Activated naive CD8-positive, alpha-beta T cell treated with anti-CD3 and anti-CD28 coated beads for 36 hours (primary cell): Measurements from ENCODE around the gene SLC35E3. TPM values are rescaled to one million over a fixed set of nuclear protein-coding genes. Genes with fewer than 3 reads are reported as not detected.
A peak's percentile ranks its signal among the peaks of the same experiment; 100 is the strongest.

Experiments
- DNase-seq: peaks from one replicate; pipeline ENCODE4 v3.0.0; 2021
- H3K27ac Mint-ChIP-seq: one replicate; pipeline ENCODE4 v1.8.0; 2022; ENCODE audit warnings: mild to moderate bottlenecking, moderate library complexity, mixed read lengths
- H3K27me3 Mint-ChIP-seq: one replicate; pipeline ENCODE4 v1.8.0; 2022; ENCODE audit warnings: mild to moderate bottlenecking, mixed read lengths
- H3K36me3 Mint-ChIP-seq: one replicate; pipeline ENCODE4 v1.8.0; 2021; ENCODE audit warnings: mild to moderate bottlenecking, mixed read lengths
- H3K4me1 Mint-ChIP-seq: one replicate; pipeline ENCODE4 v1.8.0; 2021; ENCODE audit warnings: mixed read lengths
- H3K4me3 Mint-ChIP-seq: one replicate; pipeline ENCODE4 v1.8.0; 2022; ENCODE audit warnings: mild to moderate bottlenecking, moderate library complexity, mixed read lengths
- H3K9me3 Mint-ChIP-seq: one replicate; pipeline ENCODE4 v1.8.0; 2022; ENCODE audit warnings: mixed read lengths
- total RNA-seq, 2 experiments: library from RNA; stranded (reverse); gene quantifications; one replicate each; pipeline ENCODE4 v1.2.3, GENCODE V29; 2021

SLC35E3 gene
- total RNA-seq, 2 experiments from 2014 or later = 8.7 to 12.3 TPM

DNA sequence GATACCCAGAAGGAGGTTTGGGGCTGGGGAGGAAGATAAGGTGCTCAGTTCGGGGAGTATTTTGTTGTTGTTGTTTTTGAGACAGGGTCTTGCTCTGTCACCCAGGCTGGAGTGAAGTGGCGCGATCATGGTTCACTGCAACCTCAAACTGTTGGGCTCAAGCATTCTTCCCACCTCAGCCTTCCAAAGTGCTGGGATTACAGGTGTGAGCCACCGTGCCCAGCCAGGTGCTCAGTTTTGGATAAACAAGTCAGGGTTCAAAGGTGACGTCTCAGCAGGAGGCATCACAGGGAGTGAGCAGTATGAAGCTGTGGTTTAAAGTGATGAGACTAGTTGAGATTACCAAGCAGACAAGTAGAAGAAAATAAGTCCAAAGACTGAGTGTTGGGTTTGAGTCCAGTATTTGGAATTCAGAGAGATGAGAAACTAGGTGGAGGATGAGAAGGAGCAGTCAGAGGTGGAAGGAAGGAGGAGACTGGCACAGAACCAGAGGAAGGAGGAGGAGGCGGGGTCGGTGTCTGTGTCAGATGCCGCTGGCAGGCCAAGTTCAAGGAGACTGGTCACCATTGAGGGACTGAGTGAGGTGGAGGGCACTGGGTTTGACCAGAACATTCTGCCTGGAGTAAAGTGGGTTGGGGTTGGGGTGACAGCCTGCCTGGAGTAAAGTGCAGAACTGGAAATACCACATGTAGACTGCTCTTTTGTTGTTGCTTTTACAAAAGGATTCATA lies 16.1 kb downstream of the SLC35E3 start:
- Mint-ChIP-seq H3K36me3 (peaks cover 7% of the 10 kb centered on the region), H3K27me3 (no peaks in the 10 kb centered on the region), H3K27ac (no peak overlapping the region), H3K4me1 (no peaks in the 10 kb centered on the region), H3K4me3 (no peak overlapping the region), H3K9me3 (no peaks in the 10 kb centered on the region)
- DNase-seq = no peak

DNA sequence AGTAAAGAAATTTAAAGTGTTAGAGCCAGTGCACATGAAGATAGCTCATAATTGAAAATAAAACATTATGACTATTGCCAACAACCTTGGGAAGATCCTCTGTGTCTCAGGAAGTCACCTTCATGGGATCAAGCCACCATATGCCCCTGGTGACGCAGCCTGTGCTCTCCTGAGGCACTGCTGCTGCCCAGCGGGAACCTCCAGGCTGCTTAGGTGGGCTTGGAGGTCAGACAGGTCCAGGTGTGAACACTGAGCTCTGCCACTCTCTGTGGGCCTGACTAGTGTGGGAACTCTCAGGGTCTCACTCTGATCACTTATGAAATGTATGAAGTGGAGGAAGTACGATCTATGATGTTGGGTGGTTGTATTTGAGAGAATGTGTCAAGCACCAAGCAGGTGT lies 16.7 kb downstream of the SLC35E3 start:
- H3K4me3 Mint-ChIP-seq = no peak overlapping the region
- H3K9me3 Mint-ChIP-seq = no peaks in the 10 kb centered on the region
- no peaks in the 10 kb centered on the region for H3K4me1 Mint-ChIP-seq
- no peak for DNase-seq
- H3K36me3 Mint-ChIP-seq = peaks cover 7% of the 10 kb centered on the region
- H3K27ac Mint-ChIP-seq = no peak overlapping the region
- no peaks in the 10 kb centered on the region for H3K27me3 Mint-ChIP-seq

DNA sequence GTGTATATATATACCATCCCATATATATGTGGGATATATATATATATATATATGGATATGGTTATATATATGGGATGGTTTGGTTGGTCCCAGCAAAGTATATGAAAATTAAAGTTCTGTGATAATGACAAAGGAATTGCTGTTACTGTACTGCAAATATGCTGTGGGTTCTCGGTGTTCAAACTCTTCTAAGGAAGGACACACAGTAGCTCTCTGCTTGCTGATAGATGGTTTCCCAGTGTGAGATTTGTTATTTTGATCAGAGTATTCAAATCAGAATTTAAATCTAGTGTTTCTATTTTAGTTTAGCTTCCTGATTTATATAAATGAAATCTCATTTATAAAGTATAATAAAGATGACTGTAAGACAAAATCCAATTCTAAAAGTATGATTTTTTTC lies 19.7 kb downstream of the SLC35E3 start:
- Mint-ChIP-seq H3K9me3 (no peaks in the 10 kb centered on the region), H3K27me3 (no peaks in the 10 kb centered on the region), H3K4me3 (no peak overlapping the region)

DNA sequence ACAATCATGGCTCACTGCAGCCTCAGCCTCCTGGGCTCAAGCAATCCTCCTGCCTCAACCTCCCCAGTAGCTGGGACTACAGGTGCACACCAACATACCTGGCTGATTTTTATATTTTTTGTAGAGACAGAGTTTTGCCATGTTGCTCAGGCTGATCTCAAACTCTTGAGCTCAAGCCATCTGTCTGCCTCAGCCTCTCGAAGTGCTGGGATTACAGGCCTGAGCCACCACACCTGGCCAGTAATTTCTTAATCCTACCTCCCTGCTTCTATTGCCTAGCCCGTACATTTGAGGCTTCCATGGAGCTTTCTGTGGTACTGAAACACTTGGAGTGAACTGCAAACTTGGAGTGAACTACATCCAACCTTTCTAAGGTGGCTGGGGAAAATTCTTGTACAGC lies 20.7 kb downstream of the SLC35E3 start:
- Mint-ChIP-seq H3K27ac (no peak overlapping the region), H3K4me1 (no peaks in the 10 kb centered on the region)
- DNase-seq = no peak

More for the DNA sequence above, 19.7 kb downstream of the SLC35E3 start:
- Mint-ChIP-seq H3K27ac (no peak overlapping the region), H3K36me3 (peaks cover 3% of the 10 kb centered on the region), H3K4me1 (no peaks in the 10 kb centered on the region)
- DNase-seq = no peak

DNA sequence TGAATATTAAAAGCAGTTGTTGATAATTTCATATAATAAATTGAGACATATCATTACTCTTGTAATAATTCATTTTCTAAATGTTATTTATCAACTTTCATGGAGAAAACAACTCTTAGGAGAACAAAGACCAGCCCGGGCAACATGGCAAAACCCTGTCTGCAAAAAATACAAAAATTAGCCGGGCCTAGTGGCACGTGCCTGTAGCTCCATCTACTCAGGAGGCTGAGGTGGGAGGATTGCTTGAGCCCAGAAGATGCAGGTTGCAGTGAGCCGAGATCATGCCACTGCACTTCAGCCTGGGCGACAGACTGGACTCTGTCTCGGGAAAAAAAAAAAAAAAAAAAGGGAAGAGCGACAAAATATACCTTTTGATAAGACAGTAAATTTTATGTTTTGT lies 21.2 kb downstream of the SLC35E3 start:
- no peaks in the 10 kb centered on the region for H3K27me3 Mint-ChIP-seq
- H3K4me3 Mint-ChIP-seq = no peak overlapping the region
- H3K4me1 Mint-ChIP-seq = no peaks in the 10 kb centered on the region
- H3K9me3 Mint-ChIP-seq = no peaks in the 10 kb centered on the region
- no peak for DNase-seq
- peaks cover 3% of the 10 kb centered on the region for H3K36me3 Mint-ChIP-seq
- no peak overlapping the region for H3K27ac Mint-ChIP-seq

More for the DNA sequence above, 20.7 kb downstream of the SLC35E3 start:
- Mint-ChIP-seq H3K36me3 (peaks cover 3% of the 10 kb centered on the region), H3K9me3 (no peaks in the 10 kb centered on the region), H3K27me3 (no peaks in the 10 kb centered on the region), H3K4me3 (no peak overlapping the region)

DNA sequence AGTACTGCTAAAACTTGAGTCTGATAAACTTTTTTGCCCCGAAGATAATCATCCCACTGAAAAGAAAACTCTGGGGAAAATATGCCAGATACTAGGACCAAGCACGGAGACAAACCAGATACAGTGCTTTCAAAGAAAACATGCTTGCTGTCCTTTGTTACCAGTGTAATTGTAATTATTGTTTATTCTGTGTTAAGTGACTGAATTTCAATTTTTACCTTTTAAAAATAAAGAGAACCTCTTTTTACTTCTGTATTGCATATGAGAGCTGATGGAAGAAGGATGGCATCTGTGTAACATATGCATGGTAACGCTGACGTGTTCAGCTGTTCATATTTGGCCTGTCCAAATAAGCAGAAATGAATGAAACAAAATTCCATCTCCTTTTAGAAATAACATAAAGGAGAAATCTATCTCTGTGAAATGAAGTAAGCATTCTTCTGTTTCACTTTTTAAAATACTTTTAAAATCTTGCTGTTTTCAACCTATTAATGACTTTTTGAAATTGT lies 22.5 kb downstream of the SLC35E3 start:
- H3K27me3 Mint-ChIP-seq = no peaks in the 10 kb centered on the region
- H3K9me3 Mint-ChIP-seq = no peaks in the 10 kb centered on the region
- H3K4me3 Mint-ChIP-seq = no peak overlapping the region

DNA sequence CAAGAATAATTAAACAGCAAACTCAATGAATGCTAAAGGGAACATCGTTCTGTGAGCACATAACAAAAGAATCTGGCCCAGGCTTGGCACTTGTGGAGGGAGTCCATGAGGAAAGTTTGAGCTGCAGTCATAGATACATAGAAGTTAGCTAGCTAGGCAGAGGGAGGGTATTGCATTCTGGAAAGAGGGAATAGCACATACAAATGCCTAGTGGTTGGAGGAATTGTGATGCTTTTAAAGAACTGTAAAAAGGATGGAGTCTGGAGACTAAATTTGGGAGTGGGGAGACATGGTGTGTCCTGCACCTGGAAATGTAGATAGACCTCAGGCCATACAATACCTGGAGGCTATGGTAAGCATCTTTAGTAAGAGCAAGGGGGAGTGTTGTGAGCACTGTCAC lies 24.0 kb downstream of the SLC35E3 start:
- Mint-ChIP-seq H3K9me3 (no peaks in the 10 kb centered on the region), H3K4me3 (no peak overlapping the region), H3K27me3 (no peaks in the 10 kb centered on the region), H3K27ac (no peak overlapping the region), H3K4me1 (peaks cover 13% of the 10 kb centered on the region), H3K36me3 (peaks cover 4% of the 10 kb centered on the region)
- no peak for DNase-seq

More for the DNA sequence above, 22.5 kb downstream of the SLC35E3 start:
- Mint-ChIP-seq H3K4me1 (peaks cover 12% of the 10 kb centered on the region), H3K36me3 (peaks cover 6% of the 10 kb centered on the region), H3K27ac (no peak overlapping the region)
- no peak for DNase-seq

DNA sequence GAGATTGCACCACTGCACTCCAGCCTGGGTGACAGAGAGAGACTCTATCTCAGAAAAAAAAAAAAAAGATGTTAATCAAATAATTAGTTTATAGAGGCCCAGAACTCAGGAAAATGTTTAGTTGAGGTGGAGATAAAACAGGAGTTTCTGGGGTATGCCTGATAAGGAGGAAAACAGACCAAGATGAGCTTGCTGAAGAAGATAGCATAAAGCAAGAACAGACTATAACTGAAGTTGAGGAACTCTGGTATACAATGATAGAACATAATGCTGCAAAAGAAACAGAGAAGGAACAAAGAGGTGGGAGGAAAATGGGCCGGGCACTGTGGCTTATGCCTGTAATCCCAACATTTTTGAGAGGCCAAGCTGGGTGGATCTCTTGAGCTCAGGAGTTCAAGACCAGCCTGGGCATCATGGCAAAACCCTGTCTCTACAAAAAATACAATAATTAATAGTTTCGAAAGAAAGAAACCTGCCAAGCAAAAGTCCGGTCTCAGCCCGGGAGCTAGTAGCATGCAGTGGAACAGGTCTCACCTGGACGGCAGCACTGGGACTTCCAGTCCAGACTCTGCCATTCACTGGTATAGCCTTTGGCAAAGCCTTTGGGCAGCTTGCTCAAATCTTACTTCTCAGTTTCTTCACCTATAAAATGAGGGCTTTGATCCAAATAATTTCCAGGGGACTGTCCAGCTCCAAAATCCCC lies 25.4 kb downstream of the SLC35E3 start:
- Mint-ChIP-seq H3K27ac (no peak overlapping the region), H3K9me3 (no peaks in the 10 kb centered on the region), H3K27me3 (no peaks in the 10 kb centered on the region), H3K4me3 (no peak overlapping the region), H3K36me3 (peaks cover 4% of the 10 kb centered on the region), H3K4me1 (peaks cover 13% of the 10 kb centered on the region)
- no peak for DNase-seq

DNA sequence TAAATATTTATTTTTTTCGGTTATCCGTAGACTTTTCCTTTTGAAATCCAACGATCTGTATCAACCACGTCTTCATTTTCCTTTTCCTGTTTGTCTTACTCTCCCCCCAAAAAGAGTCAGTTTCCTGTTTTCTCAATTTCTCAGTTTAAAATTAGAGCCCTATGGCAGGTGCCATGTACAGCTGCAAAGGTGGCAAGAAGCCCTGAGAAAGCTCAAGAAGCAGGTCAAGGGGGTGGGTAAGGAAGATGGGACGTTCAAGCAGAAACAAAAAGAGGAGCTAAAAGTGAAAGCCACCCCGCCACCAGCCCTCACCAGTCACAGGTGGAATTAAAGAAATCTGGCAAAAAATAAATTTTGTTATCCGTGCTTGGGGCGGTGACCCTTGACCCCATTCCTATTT lies 26.7 kb downstream of the SLC35E3 start:
- H3K36me3 Mint-ChIP-seq = peaks cover 4% of the 10 kb centered on the region
- H3K27ac Mint-ChIP-seq = peak overlapping the region; percentile 65
- peak overlapping the region; percentile 50 for H3K4me3 Mint-ChIP-seq
- no peaks in the 10 kb centered on the region for H3K27me3 Mint-ChIP-seq
- no peak for DNase-seq
- no peaks in the 10 kb centered on the region for H3K9me3 Mint-ChIP-seq
- peaks cover 13% of the 10 kb centered on the region for H3K4me1 Mint-ChIP-seq

DNA sequence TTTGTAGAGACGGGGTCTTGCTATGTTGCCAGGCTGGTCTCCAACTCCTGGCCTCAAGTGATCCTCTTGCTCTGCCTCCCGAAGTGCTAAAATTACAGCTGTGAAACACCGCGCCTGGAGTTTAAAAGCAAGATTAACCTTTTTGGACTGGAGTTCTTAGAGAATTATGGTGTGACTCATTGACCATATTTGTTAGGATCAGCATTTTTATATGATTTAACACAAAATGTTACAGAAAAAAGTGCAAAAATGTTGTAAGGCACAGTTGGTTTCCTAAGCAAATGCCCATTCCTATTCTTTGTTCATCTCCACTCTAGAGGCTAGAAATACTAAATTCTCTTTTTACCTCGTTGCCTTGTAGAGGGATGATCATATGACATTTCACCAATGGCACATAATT lies 27.6 kb downstream of the SLC35E3 start:
- no peak for DNase-seq
- Mint-ChIP-seq H3K9me3 (no peaks in the 10 kb centered on the region), H3K4me1 (peaks cover 13% of the 10 kb centered on the region), H3K27ac (no peak overlapping the region), H3K4me3 (no peak overlapping the region), H3K36me3 (peaks cover 4% of the 10 kb centered on the region), H3K27me3 (no peaks in the 10 kb centered on the region)

DNA sequence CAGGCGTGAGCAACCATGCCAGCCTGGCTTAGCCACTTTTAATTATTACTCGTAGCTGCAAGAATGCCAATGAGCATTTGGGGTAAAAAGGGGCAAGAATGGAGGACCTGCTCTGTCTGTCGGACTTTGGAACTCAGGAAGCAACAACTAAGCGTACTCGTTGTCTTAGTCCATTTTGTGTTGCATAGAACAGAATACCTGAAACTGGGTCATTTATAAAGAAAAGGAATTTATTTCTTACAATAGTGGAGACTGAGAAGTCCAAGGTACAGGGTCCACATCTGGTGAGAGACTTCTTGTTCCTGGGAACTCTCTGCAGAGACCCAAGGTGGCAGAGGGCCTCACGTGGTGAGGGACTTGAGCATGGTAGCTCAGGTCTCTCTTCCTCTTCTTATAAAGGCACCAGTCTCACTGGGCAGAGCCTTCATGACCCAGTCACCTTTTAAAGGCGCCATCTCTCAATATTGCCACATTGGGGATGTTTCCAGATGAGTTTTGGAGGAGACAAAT lies 29.2 kb downstream of the SLC35E3 start:
- Mint-ChIP-seq H3K9me3 (no peaks in the 10 kb centered on the region), H3K27me3 (no peaks in the 10 kb centered on the region), H3K4me1 (peaks cover 13% of the 10 kb centered on the region), H3K36me3 (peaks cover 4% of the 10 kb centered on the region), H3K4me3 (no peak overlapping the region), H3K27ac (no peak overlapping the region)
- no peak for DNase-seq

DNA sequence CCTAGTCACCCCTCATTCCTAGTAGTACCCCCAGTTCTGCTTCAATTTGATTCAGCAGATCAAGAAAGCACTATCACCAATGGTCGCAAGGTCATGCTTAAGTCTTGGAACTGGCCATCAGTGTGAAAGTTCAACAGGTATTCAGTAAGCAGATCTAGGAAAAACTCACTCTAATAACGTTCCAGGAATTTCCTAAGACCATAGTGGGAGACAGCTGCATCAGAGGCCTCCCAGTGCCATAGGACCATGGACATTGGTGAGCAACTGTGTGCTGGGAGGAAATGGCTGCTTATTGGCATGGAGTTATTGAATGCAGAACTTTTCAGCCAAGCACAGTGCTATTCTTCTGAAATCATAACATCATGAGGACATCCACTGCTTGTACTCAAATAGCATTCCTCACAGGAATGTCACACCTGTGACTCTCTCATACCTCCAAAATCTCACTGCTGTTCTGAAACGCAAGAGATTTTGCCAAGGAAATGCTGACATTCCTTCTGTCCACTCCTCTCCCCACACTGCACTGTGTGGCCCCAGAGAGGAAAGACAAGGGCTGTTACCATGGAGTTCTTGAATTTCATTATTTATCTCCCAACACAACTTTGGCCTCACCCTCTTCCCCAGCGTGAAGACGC lies 31.1 kb downstream of the SLC35E3 start:
- H3K36me3 Mint-ChIP-seq = peaks cover 4% of the 10 kb centered on the region
- no peak for DNase-seq
- no peaks in the 10 kb centered on the region for H3K27me3 Mint-ChIP-seq
- peaks cover 13% of the 10 kb centered on the region for H3K4me1 Mint-ChIP-seq
- no peak overlapping the region for H3K27ac Mint-ChIP-seq
- H3K4me3 Mint-ChIP-seq = no peak overlapping the region
- no peaks in the 10 kb centered on the region for H3K9me3 Mint-ChIP-seq

DNA sequence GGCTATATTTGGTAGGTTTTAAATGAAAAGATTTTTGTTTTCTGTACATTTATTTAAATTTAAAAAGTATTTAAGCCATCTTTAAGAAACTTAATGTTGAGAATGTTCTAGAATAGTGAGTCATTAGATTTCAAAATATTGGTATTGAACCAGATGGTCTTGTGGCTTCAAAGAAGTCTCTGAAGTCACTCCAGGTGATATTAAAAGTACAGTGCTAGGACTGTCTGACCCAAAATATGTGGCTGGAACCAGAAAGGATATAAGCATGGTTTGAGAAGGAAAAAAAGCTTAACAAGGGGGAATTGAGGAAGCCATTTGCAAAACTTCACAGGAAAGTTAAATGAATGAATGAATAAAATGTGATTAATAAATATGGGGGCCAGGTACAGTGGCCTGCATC lies 33.3 kb downstream of the SLC35E3 start:
- H3K9me3 Mint-ChIP-seq = no peaks in the 10 kb centered on the region
- H3K27ac Mint-ChIP-seq = no peak overlapping the region
- H3K4me1 Mint-ChIP-seq = no peaks in the 10 kb centered on the region
- no peak overlapping the region for H3K4me3 Mint-ChIP-seq
- H3K36me3 Mint-ChIP-seq = no peaks in the 10 kb centered on the region
- no peaks in the 10 kb centered on the region for H3K27me3 Mint-ChIP-seq
- no peak for DNase-seq

DNA sequence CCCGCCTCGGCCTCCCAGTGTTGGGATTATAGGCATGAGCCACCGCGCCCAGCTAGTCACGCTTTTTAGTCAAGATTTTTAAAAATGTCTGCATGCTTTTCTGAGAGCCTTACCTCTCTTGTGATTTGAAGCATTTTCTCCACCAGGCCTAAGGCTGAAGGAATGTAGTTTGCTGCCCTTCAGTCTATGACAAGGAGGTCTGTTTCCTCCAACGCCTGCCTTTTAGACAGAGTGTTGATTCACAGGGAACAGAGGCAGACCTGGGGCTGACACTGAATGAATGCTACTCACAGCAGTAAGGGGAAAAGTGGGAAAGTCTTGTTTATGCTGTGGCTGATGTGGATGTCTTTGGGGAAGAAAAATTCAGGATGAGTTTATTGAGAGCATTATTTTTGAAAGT lies 34.8 kb downstream of the SLC35E3 start:
- Mint-ChIP-seq H3K4me1 (no peaks in the 10 kb centered on the region), H3K9me3 (no peaks in the 10 kb centered on the region), H3K36me3 (no peaks in the 10 kb centered on the region), H3K27me3 (no peaks in the 10 kb centered on the region), H3K4me3 (no peak overlapping the region), H3K27ac (no peak overlapping the region)
- no peak for DNase-seq

DNA sequence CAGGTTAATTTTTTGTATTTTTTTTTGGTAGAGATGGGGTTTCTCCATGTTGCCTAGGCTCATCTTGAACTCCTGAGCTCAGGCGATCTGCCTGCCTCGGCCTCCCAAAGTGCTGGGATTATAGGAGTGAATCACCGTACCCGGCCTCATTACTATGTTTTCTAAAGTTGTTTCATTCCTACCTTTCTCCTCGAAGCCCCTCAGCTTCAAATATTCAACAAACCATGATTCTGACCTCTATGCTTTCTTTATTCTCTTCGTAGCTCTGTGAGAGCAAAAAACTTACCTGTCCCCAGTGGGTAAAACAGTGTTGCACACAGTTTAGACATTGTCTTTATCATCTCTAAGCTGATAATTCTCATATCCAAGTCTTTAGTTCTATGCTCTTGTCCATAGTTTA lies 35.8 kb downstream of the SLC35E3 start:
- Mint-ChIP-seq H3K27me3 (no peaks in the 10 kb centered on the region), H3K36me3 (no peaks in the 10 kb centered on the region), H3K4me1 (no peaks in the 10 kb centered on the region), H3K9me3 (no peaks in the 10 kb centered on the region), H3K27ac (no peak overlapping the region), H3K4me3 (no peak overlapping the region)
- DNase-seq = no peak
